ENCODE measurements around the gene SYNPR. TPM values are rescaled to one million over a fixed set of nuclear protein-coding genes. Genes with fewer than 3 reads are reported as not detected.

SYNPR gene
- total and polyA plus RNA-seq, 11 donors, result 0.11 to 1.0 (median 0.41) TPM; not detected in 7

- 75 to 83% (median 80%) methylated on average over 2 of the region's 2 CpGs for WGBS, 4 donors
- intact Hi-C loops (cut with DNase I), result no loop called here
- H3K4me3 ChIP-seq, result no peak overlapping the region
- TF ChIP-seq CTCF (IDR thresholded peaks at IDR 0.05) (no peak), POLR2A (IDR thresholded peaks at IDR 0.05) (no peak)
- H3K27ac ChIP-seq, result no peak overlapping the region
- H3K9me3 ChIP-seq, result no peaks in the 10 kb centered on the region
- H3K4me1 ChIP-seq, result no peaks in the 10 kb centered on the region
- H3K36me3 ChIP-seq, result no peaks in the 10 kb centered on the region
- DNase-seq, result no peak
- ATAC-seq, result no peak
- no peaks in the 10 kb centered on the region for H3K27me3 ChIP-seq
These were observed 204.2 kb downstream of the SYNPR start for GRCh38 chr3:63482341-63482740.

GRCh38 chr3:63492464-63492863 is 214.4 kb downstream of the SYNPR start:
- no peak overlapping the region for H3K4me3 ChIP-seq
- no peaks in the 10 kb centered on the region for H3K9me3 ChIP-seq
- no peaks in the 10 kb centered on the region for H3K36me3 ChIP-seq
- H3K27ac ChIP-seq, result no peak overlapping the region
- no peak for TF ChIP-seq CTCF (IDR thresholded peaks at IDR 0.05)
- TF ChIP-seq POLR2A (IDR thresholded peaks at IDR 0.05), result no peak
- WGBS, 4 donors, result 50 to 66% (median 61%) methylated on average over 2 of the region's 2 CpGs
- DNase-seq (no peak), ATAC-seq (no peak)
- no peaks in the 10 kb centered on the region for H3K4me1 ChIP-seq
- intact Hi-C loops (cut with DNase I), result no loop called here
- peaks cover 0 to 7% (median 0%) of the 10 kb centered on the region in 9 donors for H3K27me3 ChIP-seq

- Histone ChIP-seq H3K4me1 (no peaks in the 10 kb centered on the region), H3K4me3 (no peak overlapping the region), H3K36me3 (no peaks in the 10 kb centered on the region), H3K27me3 (peaks cover 0 to 7% (median 0%) of the 10 kb centered on the region in 9 donors), H3K27ac (no peak overlapping the region), H3K9me3 (no peaks in the 10 kb centered on the region)
- intact Hi-C loops (cut with DNase I), result no loop called here
- WGBS, 4 donors, result 72 to 78% (median 75%) methylated on average over 3 of the region's 3 CpGs
- ATAC-seq (no peak), DNase-seq (no peak)
- TF ChIP-seq POLR2A (IDR thresholded peaks at IDR 0.05) (no peak), CTCF (IDR thresholded peaks at IDR 0.05) (no peak)
These were observed 215.0 kb downstream of the SYNPR start for GRCh38 chr3:63493101-63493500.

- no peak for DNase-seq
- Histone ChIP-seq H3K27ac (no peak overlapping the region), H3K27me3 (peaks cover 0 to 3% (median 0%) of the 10 kb centered on the region in 9 donors), H3K36me3 (no peaks in the 10 kb centered on the region), H3K9me3 (no peaks in the 10 kb centered on the region), H3K4me1 (no peaks in the 10 kb centered on the region), H3K4me3 (no peak overlapping the region)
- no peak for ATAC-seq
- no peak for TF ChIP-seq CTCF (IDR thresholded peaks at IDR 0.05)
- TF ChIP-seq POLR2A (IDR thresholded peaks at IDR 0.05), result no peak
- WGBS, 4 donors, result 95 to 100% (median 98%) methylated on average over 1 of the region's 1 CpG
- intact Hi-C loops (cut with DNase I), result no loop called here
These were observed 216.5 kb downstream of the SYNPR start for GRCh38 chr3:63494646-63495045.

Data from heart left ventricle (tissue), 16 donors.